IPS-11a (cell line): ENCODE results near the gene RPS6KA4.

Experiments used
- H3K4me3 ChIP-seq: one replicate; pipeline ENCODE4 v1.5.1; 2013; ENCODE audit warnings: low read depth, low read length, control low read depth

RPS6KA4 gene

DNA sequence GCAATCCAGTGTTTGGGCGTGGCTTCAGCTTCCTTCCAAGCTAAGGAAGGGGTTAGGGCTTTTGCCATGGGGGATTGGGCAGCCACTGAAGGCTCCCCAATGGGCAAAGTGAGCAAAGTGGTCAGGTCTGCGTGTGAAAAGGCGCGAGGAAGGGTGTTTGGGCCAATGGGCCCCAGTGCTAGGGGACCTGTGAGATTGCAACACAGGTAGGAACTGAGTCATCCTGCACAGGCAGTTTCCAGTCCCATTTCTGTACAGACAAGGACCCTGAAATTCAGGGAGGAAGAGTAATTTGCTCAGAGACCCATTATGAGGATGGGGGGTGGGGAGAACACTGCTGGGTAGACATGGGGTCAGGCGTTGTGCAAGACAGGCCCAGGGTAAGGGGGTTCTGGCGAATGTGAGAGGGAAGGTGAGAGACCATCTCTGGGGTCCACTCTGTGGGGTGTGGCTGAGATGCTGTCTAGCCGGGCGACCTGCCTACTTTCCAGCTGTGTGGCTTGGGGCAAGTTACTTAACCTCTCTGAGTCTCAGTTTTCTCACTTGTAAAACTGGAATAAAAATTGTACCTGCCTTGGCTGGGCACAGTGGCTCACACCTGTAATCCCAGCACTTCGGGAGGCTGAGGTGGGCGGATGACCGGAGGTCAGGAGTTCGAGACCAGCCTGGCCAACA is 11.6 kb upstream of the RPS6KA4 start:
- no peak overlapping the region for H3K4me3 ChIP-seq

DNA sequence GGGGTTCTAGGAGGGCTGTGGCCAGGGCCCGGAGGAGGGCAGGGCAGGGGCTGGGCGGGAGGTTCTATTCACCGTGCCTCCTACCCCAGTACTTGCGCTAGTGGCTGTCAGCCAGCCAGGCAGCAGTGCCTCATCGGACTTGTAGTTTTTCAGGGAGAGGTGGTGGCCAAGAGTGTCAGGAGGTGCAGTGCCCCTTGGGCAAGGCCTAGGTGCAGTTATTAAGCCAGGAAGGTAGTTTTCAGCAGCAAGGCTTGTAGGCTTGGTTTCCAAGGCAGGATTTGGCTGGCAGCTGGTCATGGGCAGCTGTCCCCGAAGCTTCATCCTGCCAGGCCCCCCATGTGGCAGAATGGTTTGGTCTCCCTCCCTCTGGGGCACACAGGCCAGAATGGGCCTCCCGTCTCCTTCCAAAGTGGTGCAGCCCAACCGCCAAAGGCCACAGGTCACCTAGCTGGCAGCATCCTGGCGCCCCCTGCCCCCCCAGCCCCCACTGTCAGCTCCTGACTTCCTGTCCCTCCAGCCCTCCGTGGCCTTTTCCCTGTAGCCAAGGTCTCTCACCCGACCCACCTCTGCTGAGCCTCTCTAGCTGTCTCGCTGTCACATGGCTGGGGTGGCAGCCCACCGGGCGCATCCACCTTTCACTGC is 10.5 kb upstream of the RPS6KA4 start:
- no peak overlapping the region for H3K4me3 ChIP-seq

DNA sequence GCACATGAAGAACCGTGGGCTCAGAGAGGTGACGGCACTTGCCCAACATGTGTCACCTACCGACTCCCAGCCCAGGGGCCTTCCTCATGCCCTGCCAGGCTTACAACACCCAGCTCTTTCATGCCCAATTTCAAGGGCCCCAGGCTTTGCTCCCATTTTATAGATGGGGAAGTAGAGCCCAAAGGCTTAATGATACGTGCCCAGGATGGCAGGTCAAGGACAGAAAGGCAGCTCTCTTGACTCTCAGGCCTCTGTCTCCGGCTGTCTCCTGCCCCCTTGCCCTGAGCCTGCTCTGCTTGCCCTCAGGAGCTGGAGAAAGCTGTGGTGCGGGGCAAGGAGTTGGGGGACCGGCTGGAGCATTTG is 10.0 kb upstream of the RPS6KA4 start:
- H3K4me3 ChIP-seq: no peak overlapping the region

DNA sequence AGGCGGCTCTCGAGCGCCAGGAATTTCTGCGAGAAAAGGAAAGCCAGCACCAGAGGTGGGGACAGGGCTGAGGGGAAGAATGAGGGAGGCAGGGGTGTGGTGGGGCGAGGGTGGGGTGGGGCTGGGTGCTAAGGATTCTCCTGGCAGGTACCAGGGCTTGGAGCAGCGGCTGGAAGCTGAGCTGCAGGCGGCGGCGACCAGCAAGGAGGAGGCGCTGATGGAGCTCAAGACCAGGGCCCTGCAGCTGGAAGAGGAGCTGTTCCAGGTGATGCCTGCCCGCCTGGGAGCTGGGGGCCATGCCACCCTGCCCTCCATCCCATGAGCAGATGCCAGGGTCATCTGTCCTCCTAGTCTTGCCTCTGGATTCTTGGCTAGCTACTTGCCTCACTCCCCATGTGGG is 9.6 kb upstream of the RPS6KA4 start:
- no peak overlapping the region for H3K4me3 ChIP-seq

DNA sequence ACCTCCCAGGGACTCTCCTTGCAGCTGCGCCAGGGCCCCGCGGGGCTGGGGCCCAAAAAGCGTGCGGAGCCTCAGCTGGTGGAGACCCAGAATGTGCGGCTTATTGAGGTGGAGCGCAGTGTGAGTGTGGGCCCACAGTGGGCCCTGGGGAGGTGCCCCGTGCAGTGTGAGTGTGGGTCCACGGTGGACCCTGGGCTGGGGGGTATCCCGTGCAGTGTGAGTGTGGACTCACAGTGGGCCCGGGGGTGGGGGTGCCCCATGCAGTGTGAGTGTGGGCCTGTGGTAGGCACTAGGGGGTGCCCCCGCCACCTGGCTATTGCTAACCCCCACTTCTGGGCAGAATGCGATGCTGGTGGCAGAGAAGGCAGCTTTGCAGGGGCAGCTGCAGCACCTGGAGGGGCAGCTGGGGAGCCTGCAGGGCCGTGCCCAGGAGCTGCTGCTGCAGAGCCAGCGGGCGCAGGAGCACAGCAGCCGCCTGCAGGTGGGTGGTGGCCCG is 7.8 kb upstream of the RPS6KA4 start:
- no peak overlapping the region for H3K4me3 ChIP-seq

DNA sequence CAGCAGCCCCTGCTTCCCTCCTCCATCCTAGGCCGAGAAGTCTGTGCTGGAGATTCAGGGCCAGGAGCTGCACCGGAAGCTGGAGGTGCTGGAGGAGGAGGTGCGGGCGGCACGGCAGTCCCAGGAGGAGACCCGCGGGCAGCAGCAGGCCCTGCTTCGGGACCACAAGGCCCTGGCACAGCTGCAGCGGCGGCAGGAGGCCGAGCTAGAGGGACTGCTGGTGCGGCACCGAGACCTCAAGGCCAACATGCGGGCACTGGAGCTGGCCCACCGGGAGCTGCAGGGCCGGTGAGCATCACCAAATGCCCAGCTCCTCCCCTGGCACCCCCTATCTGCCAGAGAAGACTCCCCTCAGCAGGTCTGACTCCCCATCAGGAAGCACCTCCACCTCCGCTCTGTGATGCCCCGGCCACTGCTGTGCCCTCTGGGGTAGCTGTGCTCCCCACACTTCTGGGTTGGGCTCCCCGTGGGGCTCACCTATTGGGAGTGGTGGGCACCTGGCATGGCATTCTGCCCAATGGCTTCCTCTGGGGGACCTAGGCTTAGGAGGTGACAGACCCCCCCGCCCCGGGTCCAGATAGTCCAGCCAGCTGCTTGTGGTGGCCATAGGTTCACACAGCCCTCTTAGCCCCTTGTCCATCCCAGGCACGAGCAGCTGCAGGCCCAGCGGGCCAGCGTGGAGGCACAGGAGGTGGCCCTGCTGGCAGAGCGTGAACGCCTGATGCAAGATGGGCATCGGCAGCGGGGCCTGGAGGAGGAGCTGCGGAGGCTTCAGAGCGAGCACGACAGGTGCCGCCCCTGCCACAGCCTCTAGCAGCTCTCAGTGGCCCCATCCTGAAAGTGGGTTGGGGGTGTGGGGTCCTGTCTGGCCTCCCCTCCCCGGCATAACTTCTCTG is 6.6 kb upstream of the RPS6KA4 start:
- H3K4me3 ChIP-seq: no peak overlapping the region

DNA sequence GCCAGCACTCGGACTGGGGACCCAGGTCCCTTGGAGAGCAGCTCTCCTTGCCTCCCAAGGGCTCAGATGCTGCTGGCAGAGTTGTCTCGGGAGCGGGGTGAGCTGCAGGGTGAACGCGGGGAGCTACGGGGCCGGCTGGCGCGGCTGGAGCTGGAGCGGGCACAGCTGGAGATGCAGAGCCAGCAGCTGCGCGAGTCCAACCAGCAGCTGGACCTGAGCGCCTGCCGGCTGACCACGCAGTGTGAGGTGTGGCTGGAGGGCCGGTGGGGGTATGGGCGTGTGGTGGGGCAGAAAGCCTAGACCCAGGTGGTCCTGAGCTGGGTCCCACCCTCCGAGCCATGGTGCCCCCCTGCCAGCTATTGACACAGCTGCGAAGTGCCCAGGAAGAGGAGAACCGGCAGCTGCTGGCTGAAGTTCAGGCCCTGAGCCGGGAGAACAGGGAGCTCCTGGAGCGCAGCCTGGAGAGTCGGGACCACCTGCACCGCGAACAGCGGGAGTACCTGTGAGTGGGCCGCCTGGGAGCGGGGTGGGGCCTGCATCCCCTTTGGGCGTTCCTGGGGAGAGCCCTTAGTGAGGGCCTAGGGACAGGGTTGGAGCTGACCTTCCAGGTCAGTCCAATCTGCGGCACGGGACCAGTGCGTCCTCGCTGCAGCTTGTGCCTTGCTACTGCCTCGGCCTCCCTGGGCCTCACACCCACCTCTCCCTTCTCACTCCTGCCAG is 5.8 kb upstream of the RPS6KA4 start:
- H3K4me3 ChIP-seq: no peak overlapping the region

DNA sequence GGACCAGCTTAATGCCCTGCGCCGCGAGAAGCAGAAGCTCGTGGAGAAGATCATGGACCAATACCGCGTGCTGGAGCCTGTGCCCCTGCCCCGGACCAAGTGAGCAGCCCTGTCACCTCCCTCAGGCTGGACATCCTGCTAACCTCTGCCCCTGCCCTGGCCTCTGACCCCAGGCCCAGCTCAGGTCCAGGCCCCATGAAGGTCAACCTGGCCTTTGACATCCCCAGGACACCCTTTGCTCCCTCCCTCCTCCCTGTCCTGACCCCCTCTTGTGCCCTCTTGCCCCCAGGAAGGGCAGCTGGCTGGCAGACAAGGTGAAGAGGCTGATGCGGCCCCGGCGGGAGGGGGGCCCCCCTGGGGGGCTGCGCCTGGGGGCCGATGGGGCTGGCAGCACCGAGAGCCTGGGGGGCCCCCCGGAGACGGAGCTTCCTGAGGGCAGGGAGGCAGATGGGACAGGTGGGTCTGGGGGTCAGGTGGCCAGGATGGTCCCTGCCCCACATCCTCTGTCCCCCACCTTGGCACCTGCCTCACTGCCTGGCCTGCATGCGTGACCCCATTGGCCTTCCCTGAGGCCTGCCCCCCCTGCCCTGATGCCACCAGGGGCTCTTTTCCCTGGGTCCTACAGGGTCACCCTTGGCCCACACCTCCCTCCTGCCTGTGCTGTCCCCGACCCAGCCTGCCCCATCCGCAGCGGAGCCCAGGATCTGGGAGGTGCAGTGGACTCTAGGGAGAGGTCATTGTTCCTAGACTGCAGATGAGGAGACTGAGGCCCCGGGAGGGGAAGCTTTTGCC is 5.1 kb upstream of the RPS6KA4 start:
- H3K4me3 ChIP-seq: no peak overlapping the region

DNA sequence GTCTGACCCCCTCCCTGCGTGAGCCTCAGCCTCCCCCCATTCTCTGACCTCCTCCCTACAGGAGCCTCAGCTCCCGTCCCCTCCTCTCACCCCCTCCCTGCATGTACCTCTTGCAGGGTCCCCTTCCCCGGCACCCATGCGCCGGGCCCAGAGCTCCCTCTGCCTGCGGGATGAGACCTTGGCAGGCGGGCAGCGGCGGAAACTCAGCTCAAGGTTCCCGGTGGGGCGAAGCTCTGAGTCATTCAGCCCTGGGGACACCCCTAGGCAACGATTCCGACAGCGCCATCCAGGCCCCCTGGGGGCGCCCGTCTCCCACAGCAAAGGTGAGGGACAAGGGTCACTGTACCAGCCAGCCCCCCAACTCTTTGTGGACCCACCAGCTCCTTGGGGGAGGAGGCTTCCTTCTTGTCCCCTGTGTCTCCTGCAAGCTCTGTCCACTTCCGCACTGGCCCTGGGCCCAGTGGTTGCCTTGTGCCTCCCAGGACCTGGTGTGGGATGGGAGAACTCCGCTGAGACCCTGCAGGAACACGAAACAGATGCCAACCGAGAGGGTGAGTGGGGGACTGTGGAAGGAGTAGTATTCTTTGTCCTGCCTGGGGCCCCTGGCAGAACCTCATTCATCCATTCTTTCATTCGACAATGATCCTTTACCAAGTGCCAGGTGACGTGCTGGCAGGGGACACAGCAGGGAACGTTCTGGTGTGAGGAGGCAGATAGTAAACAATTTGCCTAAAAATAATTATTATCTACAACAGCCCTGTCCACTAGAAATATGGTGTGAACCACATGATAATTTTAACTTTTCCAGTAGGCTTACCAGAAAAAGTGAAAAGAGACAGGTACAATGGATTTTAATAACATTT is 3.7 kb upstream of the RPS6KA4 start:
- no peak overlapping the region for H3K4me3 ChIP-seq

DNA sequence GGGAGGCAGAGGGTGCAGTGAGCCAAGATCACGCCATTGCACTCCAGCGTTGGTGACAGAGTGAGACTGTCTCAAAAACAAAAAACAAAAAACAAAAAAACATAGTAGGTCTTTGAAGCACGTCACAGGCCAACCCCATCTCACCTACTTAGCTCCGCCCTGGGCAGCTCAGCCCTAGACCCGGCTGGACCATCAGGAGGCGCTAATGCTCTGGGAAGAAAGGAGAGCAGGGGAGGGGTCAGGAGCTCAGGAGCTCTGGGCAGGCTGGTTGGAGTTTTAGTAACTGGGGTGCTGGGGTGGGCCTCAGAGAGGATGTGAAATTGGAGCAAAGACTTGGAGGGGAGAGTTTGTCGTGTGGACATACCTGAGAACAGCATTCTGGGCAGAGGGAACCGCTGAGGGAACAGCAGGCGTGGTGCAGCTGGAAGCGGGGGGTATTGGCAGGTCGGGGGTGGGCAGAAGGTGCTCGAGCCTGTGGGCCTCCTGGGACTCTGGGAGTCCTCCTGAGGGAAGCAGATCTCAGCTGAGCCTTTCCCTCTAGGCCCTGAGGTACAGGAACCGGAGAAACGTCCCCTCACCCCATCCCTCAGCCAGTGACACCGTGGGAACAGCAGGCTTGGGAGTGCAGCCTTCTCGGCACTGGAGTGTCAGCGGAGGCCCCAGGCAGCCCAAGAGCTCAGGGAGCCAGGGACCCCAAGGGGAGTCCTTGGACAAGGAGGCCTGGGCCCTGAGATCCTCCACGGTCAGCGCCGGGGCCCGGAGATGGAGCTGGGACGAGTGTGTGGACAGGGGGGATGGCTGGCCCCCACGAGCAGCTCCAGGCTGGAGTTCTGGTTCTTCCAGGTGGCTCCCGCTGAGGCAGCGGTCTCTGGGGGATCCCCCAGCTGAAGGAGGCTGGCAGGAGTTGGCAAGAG is 2.2 kb upstream of the RPS6KA4 start:
- no peak overlapping the region for H3K4me3 ChIP-seq

DNA sequence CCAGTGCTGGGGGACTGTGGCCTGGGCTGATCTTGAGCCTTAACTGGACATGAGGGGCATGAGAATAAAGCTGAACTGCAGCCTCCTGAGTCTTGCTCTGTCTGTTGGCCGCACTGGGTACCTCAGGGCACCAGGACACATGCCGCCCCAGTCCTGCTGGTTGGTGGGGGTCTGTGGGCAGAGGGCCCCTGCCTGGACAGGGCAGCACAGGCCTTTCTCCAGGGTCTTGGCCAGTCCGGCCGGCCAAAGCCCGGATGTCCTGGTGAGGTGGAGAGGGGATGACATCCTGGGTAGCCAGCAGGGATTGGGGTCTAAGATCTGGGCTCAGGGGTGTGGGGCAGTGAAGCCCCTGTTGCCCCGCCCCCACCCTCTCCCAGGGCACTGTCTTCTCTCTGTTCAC is 1.5 kb upstream of the RPS6KA4 start:
- H3K4me3 ChIP-seq: no peak overlapping the region

DNA sequence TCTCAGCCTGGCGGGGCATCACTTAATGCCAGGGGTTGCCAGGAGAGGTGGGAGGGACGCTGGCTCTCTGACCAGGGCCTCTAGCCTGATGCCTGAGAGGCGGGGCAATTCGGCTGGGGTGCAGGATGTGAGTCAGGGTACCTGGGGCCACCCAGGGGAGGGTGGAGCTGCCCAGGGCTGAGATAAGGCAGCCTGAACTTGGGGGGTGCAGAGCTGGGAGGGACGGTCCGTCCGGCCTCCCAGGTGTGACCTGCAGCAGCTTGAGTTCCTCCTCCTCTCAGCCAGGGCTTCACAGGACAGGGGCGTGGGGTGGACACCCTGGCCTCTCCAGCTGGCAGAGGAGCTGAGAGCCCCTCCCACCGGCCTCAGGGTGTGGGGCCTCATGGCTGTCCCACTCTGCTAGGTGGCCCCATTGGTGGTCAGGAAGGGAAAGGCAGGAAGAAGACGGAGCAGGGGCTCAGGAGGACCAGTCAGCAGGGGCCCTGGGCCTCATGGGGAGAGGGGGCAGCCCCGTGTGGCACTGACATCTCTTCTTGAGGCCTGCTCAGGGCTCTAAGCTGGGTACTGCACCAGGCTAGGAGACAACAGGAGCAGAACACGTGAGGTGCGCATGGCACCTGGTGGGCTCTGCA is 942 bp upstream of the RPS6KA4 start:
- no peak overlapping the region for H3K4me3 ChIP-seq

DNA sequence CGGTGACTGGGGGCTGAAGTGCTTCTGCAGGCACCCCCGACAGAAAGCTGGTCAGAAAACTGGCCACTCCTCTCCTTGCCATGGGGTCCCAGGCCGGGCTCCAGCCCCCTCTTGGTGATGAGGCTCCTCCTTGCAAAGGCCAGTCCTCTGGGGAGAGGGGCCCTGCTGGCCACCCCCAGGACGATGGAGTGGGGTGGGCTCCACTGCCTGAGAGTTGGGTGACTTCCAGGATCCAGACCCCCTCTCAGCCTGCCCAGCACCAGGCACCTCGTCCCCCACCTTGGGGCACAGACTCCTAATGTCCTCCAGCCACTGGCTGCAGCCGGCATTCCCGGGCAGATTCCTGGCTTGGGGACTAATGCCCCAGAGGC is 441 bp upstream of the RPS6KA4 start:
- H3K4me3 ChIP-seq: peak overlapping the region; percentile 74

DNA sequence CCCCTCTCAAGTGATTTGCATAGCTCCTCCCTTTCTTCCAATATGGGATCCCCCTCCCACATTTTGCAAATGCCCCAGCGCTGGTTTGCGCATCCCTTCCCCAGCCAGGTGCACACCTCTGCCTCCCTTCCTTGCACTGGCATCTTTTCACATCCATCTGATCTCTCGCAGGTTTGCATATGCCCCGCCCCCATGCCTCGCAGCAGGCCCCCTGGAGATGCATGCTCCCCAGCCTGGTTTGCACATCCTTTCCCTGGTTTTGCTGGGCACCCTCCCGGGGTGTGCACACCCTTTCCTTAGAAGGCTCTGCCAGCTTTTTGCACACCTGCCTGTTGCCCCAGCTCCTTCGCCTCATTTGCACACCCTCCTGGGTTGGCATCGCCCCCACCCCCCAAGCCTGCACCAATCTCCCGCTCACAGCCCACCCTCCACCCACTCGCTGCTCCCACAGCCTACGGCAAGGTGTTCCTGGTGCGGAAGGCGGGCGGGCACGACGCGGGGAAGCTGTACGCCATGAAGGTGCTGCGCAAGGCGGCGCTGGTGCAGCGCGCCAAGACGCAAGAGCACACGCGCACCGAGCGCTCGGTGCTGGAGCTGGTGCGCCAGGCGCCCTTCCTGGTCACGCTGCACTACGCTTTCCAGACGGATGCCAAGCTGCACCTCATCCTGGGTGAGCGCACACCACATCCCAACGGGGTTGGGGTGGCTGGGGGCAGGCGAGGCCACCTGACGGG is 917 bp downstream of the RPS6KA4 start:
- H3K4me3 ChIP-seq: peak overlapping the region; percentile 74

DNA sequence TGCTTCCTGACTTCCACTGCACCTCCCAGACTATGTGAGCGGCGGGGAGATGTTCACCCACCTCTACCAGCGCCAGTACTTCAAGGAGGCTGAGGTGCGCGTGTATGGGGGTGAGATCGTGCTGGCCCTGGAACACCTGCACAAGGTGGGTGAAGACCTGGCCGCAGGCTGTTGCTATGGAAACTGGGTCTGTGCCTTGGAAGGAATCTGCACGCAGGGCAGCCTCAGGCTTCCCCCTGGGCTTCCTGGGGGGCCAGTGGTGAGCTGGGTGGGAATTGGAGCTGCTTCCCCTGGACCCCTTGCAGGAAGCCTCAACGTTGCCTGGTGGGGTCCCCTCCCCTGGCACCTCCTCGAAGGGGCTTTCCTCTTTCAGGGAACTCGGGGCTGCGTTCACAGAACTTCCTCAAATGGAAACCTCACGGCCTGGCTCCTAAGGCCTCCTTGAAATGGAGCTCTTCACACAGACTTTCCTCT is 1.5 kb downstream of the RPS6KA4 start:
- H3K4me3 ChIP-seq: no peak overlapping the region

DNA sequence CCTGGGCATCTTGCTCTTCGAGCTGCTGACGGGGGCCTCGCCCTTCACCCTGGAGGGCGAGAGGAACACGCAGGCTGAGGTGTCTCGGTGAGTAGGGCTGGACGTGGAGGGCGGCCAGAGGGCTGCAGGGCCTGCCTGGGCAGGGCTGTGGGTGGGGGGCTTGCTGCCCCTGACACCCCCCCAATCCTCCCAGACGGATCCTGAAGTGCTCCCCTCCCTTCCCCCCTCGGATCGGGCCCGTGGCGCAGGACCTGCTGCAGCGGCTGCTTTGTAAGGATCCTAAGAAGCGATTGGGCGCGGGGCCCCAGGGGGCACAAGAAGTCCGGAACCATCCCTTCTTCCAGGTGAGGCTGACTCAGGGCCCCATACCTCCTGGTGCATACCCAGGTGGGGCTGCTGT is 2.7 kb downstream of the RPS6KA4 start:
- H3K4me3 ChIP-seq: no peak overlapping the region

DNA sequence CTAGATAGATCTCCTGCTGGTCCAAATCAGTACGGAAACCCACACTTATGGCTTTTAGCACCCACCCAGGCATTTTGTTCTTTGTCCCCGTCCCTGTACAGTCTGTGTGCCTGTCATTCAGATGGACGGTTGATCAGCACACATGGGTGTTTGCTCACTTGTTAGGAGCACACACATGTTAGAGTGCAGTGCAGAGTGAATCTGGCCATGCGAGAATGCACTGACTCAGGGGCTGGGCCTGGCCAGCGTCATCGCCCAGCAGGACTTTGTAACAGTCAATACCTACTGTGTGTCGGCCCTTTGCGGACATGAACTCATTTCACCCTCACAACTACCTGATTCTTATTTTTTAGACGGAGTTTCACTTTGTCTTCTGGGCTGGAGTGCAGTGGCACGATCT is 3.4 kb downstream of the RPS6KA4 start:
- H3K4me3 ChIP-seq: no peak overlapping the region
